ENCODE results near the gene GPHN.

GRCh38 chr14:66680216-66680615 lies 172.3 kb downstream of the GPHN start:
- TF ChIP-seq CTCF (IDR thresholded peaks at IDR 0.05) = no peak
- no peak for TF ChIP-seq POLR2A (IDR thresholded peaks at IDR 0.05)

Data from thyroid gland (tissue), 4 donors.